WI38 (cell line): Measurements from ENCODE around the gene PTPN13.

Source experiments
- H3K4me3 ChIP-seq: 2 replicates; pipeline ENCODE4 v1.5.1; 2011; ENCODE audit warnings: low read depth, mild to moderate bottlenecking, control low read depth, low read length
- TF ChIP-seq, protein P1 (sequence below): IDR thresholded peaks from 2 replicates; pipeline ENCODE4 v1.5.1; 2012; ENCODE audit warnings: low read depth, mild to moderate bottlenecking, control low read depth, low read length

Gene PTPN13

DNA sequence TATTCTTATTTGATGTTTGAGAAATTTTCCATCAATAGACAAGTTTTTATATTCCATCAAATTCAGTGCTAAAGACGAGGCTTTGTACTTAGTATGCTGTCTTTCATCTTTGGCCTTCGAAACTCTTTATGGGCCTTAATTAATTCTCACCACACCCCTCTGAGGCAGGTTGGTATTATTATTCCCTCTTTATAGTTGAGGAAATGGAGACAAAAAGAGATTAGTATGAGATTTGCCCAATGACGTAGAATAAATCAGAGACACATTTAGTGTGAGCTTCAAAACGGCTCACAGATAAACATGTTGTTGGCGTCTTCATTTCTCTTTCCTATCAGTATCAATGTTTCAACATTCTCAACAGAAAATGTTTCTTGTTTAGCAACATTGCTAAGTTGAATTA, 35.9 kb upstream of the PTPN13 start:
- no peak overlapping the region for H3K4me3 ChIP-seq
- TF ChIP-seq, protein P1, sequence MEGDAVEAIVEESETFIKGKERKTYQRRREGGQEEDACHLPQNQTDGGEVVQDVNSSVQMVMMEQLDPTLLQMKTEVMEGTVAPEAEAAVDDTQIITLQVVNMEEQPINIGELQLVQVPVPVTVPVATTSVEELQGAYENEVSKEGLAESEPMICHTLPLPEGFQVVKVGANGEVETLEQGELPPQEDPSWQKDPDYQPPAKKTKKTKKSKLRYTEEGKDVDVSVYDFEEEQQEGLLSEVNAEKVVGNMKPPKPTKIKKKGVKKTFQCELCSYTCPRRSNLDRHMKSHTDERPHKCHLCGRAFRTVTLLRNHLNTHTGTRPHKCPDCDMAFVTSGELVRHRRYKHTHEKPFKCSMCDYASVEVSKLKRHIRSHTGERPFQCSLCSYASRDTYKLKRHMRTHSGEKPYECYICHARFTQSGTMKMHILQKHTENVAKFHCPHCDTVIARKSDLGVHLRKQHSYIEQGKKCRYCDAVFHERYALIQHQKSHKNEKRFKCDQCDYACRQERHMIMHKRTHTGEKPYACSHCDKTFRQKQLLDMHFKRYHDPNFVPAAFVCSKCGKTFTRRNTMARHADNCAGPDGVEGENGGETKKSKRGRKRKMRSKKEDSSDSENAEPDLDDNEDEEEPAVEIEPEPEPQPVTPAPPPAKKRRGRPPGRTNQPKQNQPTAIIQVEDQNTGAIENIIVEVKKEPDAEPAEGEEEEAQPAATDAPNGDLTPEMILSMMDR = no peak

GRCh38 chr4:86558797-86559196, 35.3 kb upstream of the PTPN13 start:
- TF ChIP-seq, protein P1 = no peak
- no peak overlapping the region for H3K4me3 ChIP-seq

DNA sequence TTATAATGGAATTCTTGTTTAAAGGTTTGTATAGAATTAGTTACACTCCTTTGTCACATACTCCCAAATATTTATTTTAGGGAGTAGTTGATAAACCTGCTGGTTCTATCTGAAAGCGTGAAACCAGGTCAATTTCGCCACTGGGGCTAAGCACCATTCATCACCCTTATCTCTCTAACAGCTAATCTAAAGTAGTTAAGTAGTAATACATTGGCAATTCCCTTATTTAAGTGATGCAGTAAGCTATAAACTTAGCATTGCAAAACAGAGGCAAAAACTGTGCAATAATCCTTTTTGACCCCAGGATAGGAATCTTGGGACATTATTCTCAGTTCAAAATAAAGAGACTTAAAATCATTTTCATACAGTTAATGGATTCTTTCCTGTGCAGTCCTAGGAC, 33.7 kb upstream of the PTPN13 start:
- H3K4me3 ChIP-seq = no peak overlapping the region
- TF ChIP-seq, protein P1 = no peak

- TF ChIP-seq, protein P1 = no peak
- H3K4me3 ChIP-seq = no peak overlapping the region
Observed at GRCh38 chr4:86561256-86561655, 32.9 kb upstream of the PTPN13 start.

- TF ChIP-seq, protein P1 = no peak
- H3K4me3 ChIP-seq = no peak overlapping the region
Observed at GRCh38 chr4:86563416-86563815, 30.7 kb upstream of the PTPN13 start.

GRCh38 chr4:86564795-86565194, 29.3 kb upstream of the PTPN13 start:
- TF ChIP-seq, protein P1 = no peak
- no peak overlapping the region for H3K4me3 ChIP-seq

GRCh38 chr4:86565651-86566050, 28.5 kb upstream of the PTPN13 start:
- TF ChIP-seq, protein P1 = no peak
- H3K4me3 ChIP-seq = no peak overlapping the region
